GM21717 (cell line): Measurements from ENCODE around the gene CIDEB.
"Not testable (repeated sequence)": the region's sequence is repeated elsewhere in the genome, so short reads cannot be mapped to it uniquely, and the experiment has no call there.

Experiments
- ATAC-seq: cut with Tn5 transposase; IDR thresholded peaks from one replicate; pipeline ENCODE4 v1.9.1; 2021; ENCODE audit warnings: mild to moderate bottlenecking, moderate library complexity; ENCODE audit not compliant: unreplicated experiment

CIDEB gene, protein sequence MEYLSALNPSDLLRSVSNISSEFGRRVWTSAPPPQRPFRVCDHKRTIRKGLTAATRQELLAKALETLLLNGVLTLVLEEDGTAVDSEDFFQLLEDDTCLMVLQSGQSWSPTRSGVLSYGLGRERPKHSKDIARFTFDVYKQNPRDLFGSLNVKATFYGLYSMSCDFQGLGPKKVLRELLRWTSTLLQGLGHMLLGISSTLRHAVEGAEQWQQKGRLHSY

GRCh38 chr14:24307575-24308341, at the start of gene CIDEB:
TSS of gene CIDEB (minus strand) at chr14:24307977. CDS start at chr14:24307858, 119 bp downstream.
- no peak for ATAC-seq

- ATAC-seq, result no peak
Measured at GRCh38 chr14:24356208-24356607, 48.4 kb upstream of the CIDEB start.

DNA sequence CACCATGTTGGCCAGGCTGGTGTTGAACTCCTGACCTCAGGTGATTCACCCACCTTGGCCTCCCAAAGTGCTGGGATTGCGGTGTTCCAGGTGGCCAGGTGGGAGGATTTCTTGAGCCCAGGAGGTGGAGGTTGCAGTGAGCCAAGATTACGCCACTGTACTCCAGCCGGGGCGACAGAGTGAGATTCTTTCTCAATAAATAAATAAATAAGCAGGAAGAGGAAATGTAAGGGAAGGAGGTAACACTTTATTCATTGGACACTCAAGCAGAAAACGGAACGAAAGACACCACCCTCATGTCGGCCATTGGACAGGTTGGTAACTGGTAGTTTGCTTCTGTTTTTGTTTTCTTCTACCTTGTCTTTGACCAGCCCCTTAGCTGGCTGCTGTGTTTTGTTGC, 47.2 kb upstream of the CIDEB start:
- ATAC-seq, result no peak

- not testable (repeated sequence) for ATAC-seq
Measured at GRCh38 chr14:24354482-24354825, 46.7 kb upstream of the CIDEB start.

DNA sequence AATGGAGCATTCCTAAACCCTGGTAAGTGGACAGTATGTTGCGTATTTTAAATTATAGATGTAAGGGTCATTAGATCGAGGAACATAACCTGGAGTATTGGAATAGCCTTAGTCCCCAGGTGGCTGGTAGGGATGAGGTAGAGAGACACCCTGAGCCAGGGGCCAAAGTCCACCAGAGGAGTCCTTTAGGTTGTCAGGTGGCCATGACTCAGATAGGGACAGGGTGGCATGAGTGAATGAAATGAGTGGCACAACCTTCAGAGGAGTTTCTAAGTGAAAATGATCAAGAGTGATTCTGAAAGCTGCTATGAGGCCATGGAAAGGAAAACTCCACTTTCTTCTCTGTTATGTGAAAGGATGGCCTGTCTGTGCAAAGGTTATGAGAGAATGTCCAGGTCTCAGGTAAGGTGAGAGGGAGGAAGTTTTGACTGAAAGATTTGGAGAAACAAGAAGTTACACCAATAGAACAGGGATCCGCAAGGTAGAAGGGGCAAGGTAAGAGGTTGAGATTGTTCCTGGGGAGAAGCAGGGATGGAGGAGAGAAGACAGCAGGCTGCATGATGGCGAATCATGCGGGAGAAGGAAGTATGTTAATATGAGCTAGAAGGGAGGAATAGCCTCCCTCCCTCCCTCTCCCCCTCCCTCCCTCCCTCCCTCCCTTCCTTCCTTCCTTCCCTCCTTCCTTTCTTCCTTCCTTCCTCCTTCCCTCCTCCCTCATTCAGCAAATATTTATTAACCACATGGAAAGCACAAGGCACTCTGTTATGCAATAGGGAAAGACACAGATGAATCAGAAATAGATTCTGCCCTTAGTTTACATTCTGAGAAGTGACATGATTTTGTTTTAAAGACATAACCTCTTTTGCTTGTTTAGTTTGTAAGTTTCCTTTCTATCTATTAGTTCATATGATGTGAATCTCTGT, 46.0 kb upstream of the CIDEB start:
- ATAC-seq, result no peak

- no peak for ATAC-seq
Measured at GRCh38 chr14:24351517-24351916, 43.7 kb upstream of the CIDEB start.

- ATAC-seq, result no peak
Measured at GRCh38 chr14:24349742-24350141, 42.0 kb upstream of the CIDEB start.

DNA sequence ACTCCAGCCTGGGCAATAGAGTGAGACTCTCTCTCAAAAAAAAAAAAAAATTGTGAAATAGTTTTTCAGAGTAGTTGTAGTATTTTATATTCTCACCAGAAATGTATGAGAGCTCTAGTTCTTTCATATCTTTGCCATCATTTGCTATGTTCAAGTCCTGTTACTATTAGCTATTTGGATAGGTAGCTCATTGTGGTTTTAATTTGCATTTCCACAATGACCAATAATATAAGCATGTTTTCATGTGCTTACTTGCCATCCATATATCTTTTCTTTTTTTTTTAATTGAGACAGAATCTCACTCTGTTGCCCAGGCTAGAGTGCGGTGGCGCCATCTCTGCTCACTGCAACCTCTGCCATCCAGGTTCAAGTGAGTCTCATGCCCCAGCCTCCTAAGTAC, 40.4 kb upstream of the CIDEB start:
- no peak for ATAC-seq

DNA sequence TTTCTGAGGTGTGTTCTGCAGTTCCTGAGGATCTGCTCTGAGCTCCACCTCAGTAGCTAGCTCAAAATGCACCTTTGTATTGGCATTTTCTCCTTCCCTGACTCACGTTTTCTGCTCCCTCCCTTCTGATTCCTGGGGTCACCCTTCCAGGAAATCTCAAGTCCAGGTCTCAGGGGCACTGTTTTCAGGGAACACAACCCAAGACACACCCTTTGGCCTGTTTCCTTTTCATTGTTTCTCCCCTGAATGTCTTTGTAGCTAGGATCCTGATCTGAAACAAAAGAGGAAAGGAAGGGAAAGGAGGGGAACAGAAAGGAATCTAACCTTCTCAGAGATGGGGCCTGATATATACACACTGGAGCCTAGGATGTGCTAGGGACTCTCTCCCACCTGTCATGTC, 39.4 kb upstream of the CIDEB start:
- ATAC-seq, result no peak

- ATAC-seq, result no peak
Measured at GRCh38 chr14:24343795-24344660, 36.3 kb upstream of the CIDEB start.

- no peak for ATAC-seq
Measured at GRCh38 chr14:24342889-24343288, 35.1 kb upstream of the CIDEB start.

DNA sequence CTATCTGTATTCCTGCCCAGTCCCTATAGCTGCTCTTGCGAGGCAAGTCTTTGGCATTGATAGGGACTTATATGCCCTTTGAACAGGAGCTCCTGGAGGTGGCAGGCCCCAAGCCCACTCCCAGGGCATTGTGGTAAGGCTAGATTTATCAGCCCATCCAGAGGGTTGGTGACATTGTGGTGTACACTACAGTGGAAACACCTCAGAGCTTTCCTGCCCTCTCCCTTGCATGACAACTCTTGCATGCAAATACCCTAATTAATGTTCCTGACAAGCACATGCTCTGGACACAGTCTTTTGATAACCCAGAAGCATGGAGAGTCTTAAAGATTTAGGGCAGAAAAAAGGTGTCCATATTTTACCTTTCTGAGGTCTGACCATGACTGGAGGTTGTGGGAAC, 32.8 kb upstream of the CIDEB start:
- ATAC-seq, result no peak

DNA sequence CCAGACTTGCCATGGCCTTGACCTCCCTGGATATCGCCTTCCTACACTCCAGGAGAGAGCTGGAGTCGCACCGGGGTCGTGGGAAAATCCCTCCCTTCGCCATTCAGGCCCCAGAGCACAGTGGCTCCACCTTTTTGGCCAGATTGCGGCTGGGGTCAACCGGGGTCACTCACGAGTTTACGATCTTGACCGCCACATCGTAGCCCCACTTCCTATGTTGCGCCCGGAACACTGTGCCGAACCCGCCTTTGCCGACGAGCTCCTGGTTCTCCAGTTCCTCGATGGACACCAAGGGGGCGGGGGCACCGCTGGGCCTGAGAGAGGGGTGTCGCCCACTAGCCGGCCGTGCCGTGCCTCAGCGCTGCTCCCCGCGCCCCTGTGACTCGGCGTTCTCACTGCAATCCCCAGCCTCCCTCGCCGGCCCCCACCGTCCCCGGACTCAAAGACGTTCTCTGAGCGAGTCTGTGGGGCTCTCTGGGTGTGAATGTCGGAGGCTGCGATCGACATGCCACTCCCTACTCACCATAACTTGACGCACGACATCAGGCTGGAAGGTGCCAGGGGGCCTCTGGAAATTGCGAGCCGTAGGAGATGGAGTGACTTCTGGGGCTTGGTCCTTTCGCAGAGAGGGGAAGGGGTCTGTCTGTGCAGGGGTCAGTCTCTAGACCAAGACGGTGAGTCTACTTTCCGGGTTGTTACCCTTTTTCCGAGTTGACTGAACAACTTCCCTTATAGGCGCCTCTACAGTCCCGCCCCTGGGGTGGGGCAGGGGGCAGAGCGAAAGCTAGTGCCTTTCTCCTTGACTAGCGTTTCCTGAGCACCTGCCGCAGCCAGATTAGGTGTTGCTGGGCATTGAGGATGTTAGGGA, 31.7 kb upstream of the CIDEB start, which contains the start of gene RIPK3:
Gene RIPK3 (minus strand): TSS at position 708 of the 868 bp plus-strand sequence. CDS start 165 bp downstream, at position 543.
- ATAC-seq, result peak; percentile 86

GRCh38 chr14:24338843-24339242, 31.1 kb upstream of the CIDEB start:
- no peak for ATAC-seq

DNA sequence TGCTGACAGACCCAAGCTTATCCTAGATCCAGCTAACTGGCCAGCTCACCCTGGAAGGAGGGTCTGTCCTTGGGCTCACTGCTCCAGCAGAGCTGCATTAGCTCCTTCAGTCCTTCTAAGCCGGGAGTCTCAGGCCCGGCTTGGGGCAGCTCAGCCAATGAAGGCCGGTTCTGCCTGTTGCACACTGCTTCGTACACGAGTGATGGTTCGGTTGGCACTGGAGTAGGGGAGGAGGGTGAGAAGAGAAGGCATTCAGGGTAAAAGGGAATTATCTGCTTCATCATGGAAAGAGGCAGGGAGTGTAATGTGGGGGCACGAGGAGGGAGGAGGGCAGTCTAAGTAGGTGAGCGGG, 30.0 kb upstream of the CIDEB start:
- no peak for ATAC-seq

- no peak for ATAC-seq
Measured at GRCh38 chr14:24337144-24337823, 29.5 kb upstream of the CIDEB start.

DNA sequence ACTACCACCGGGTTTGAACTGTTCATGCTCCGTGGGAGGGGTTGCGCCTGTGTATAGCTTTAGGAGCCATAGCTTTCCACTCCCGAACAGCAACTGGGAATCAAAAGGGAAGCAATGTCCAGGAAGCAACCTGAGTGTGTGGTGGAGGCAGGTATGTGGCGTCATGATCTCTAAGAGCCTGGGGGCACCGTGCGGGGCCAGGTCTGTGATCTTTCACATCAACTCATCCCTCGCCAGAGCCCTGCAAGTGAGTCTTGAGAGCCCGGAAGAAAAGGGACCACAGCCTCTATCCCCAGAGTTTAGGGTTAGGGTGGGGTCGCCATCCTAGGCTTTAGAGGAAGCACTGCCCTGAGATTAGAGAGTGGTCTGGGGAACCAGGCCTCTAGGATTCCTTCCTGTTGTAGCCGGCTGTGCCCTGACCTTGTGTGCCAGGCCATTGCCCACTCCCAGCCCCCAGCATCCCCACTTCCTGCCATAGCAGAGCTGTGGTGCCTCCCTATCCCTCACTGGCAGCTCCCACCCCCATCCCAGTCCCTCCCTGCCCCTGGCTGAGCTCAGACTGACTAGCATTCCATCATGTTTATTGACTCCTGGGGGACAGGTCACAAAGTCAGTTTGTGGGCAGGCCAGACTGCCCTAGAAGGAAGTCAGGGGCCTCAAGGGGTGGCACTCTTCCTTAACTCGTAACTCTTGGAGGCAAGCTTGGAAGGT, 27.8 kb upstream of the CIDEB start:
- ATAC-seq, result no peak
